DOHH2 (cell line): ENCODE measurements around the gene RS1.

Source experiments
- H3F3A ChIP-seq: fragments of 200-600 bp; sonication (generic), shearing (Covaris generic); 2 replicates; pipeline ENCODE4 v1.6.0; 2016; ENCODE audit warnings: antibody characterized with exemption, mild to moderate bottlenecking; ENCODE audit not compliant: control insufficient read depth, insufficient read depth
- H3K27ac ChIP-seq: fragments of 200-600 bp; sonication (generic); 2 replicates; pipeline ENCODE4 v1.5.1; 2014; ENCODE audit warnings: low read depth, mild to moderate bottlenecking, low read length, moderate library complexity
- H3K27me3 ChIP-seq: fragments of 200-600 bp; sonication (generic); 2 replicates; pipeline ENCODE4 v1.6.1; 2014; ENCODE audit warnings: mild to moderate bottlenecking, low read length, mixed read lengths; ENCODE audit not compliant: control insufficient read depth
- H3K36me3 ChIP-seq: fragments of 200-600 bp; sonication (generic); 2 replicates; pipeline ENCODE4 v1.6.1; 2014; ENCODE audit warnings: mild to moderate bottlenecking, low read length, moderate library complexity, mixed read lengths; ENCODE audit not compliant: control insufficient read depth
- H3K4me1 ChIP-seq: fragments of 200-600 bp; sonication (generic); 2 replicates; pipeline ENCODE4 v1.6.1; 2014; ENCODE audit warnings: mild to moderate bottlenecking, low read length, mixed read lengths; ENCODE audit not compliant: control insufficient read depth
- H3K4me2 ChIP-seq: fragments of 200-600 bp; sonication (generic); 2 replicates; pipeline ENCODE4 v1.6.0; 2014; ENCODE audit warnings: mild to moderate bottlenecking, low read length, moderate library complexity
- H3K4me3 ChIP-seq: fragments of 200-600 bp; sonication (generic); 2 replicates; pipeline ENCODE4 v1.5.1; 2014; ENCODE audit warnings: mild to moderate bottlenecking, low read length, mixed read lengths
- H3K79me2 ChIP-seq: fragments of 200-600 bp; sonication (generic); 2 replicates; pipeline ENCODE4 v1.6.1; 2014; ENCODE audit warnings: mild to moderate bottlenecking, low read length, mixed read lengths; ENCODE audit not compliant: control insufficient read depth
- H3K9me2 ChIP-seq: fragments of 200-600 bp; sonication (generic); replicated peaks from 2 replicates; pipeline ENCODE4 v1.6.1; 2014; ENCODE audit warnings: mild to moderate bottlenecking, low read length, mixed read lengths; ENCODE audit not compliant: control insufficient read depth
- H3K9me3 ChIP-seq: fragments of 200-600 bp; sonication (generic); 2 replicates; pipeline ENCODE4 v1.6.1; 2014; ENCODE audit warnings: antibody characterized with exemption, low read length, mixed read lengths; ENCODE audit not compliant: control insufficient read depth, insufficient read depth
- H4K20me1 ChIP-seq: fragments of 200-600 bp; sonication (generic); 2 replicates; pipeline ENCODE4 v1.6.0; 2014; ENCODE audit warnings: low read depth, mild to moderate bottlenecking, antibody characterized with exemption, low read length, moderate library complexity; ENCODE audit not compliant: control insufficient read depth, insufficient read depth
- CTCF ChIP-seq: fragments of 200-600 bp; sonication (generic); IDR thresholded peaks from one replicate; pipeline ENCODE4 v1.5.1; 2014; ENCODE audit warnings: antibody characterized with exemption, mild to moderate bottlenecking, low read depth, low read length; ENCODE audit not compliant: poor library complexity, severe bottlenecking
- EZH2phosphoT487 ChIP-seq: fragments of 200-600 bp; sonication (generic); IDR thresholded peaks from 2 replicates; pipeline ENCODE4 v1.6.1; 2017; ENCODE audit warnings: borderline replicate concordance, mild to moderate bottlenecking, antibody characterized with exemption, low read length, moderate library complexity, mixed read lengths

Gene RS1

DNA sequence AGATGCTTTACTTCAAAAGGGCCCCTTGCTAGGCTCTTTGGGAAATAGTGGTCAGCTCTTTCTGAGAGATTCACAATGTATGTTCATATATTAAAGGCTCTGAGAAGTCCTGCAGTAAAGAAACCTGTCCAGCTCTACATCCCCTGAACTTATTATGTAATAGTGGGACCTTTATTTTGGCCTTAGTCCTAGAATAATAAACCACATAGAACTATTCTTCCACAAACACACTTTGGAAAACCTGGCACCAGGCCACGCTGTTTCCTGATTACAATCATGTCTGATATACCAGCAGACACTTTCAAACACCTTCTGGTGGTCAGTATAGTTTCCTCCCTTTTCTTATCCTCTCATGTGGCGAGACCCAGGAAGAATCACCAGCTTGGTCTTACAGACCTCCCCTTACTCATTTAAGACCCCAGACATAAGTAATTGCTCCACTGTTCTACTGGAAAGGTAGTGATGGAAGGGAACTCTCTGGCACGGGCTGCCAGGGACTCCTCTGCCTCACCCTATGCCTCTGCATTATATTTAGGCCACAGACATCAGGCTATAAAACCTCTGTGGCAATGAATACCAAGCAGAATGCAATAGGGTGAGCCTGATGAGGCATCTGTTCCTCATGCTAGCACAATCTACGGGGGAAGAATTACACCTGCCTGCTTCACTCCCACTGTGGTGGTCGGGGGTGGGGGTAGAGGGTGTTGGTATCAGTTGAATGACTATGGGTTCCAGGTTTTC, 29.9 kb upstream of the RS1 start:
- Histone ChIP-seq H3K4me3 (no peak overlapping the region), H3K27ac (no peak overlapping the region), H3K4me1 (no peaks in the 10 kb centered on the region)

DNA sequence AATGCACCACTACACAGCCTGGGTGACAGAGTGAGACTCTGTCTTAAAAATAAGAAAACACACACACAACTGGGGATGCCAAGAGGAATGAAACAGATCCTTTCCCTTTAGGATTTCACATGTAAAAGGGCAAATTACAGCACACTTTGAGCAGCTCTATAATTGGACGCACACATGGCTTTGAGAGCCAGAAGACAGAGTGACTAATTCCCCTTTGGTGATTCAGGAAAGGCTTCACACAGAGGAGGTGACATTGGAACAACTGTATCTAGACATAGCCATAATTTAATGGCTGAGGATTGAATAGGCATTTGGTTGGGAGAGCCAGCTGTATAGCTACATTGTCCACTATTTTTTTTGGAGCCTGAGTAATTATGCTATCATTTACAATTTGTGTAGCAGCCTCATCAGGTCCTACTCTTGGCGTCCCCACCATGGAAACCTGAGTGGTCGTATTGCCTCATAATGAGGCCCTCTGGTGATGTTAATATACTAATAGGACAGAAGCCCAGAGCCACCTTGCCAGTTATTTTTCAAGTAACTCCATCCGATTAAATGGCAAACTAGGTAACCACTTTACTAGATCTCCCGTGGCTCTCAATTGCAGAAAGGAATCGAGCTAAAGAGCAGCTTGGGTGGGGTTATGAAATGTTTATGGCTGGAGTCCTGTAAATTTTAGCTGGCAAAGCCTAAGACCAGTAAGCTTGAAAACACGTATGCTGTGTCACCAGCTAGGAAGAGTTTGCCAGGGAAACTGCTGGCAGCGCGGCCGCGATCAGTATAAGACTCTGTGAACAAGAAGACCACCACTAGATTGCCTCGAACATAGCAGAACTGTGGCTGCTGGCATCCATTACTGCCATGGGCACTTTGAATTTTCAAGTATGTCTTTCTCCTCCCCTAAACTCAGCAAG, 27.1 kb upstream of the RS1 start:
- H3K27ac ChIP-seq = no peak overlapping the region
- H3K9me2 ChIP-seq = no peaks in the 10 kb centered on the region
- H3K79me2 ChIP-seq = no peaks in the 10 kb centered on the region
- H3K9me3 ChIP-seq = no peaks in the 10 kb centered on the region
- H3F3A ChIP-seq = no peaks in the 10 kb centered on the region
- H3K27me3 ChIP-seq = no peaks in the 10 kb centered on the region
- H3K4me1 ChIP-seq = no peaks in the 10 kb centered on the region
- no peak overlapping the region for H3K4me2 ChIP-seq
- TF ChIP-seq EZH2phosphoT487 (no peak), CTCF (no peak)
- no peaks in the 10 kb centered on the region for H4K20me1 ChIP-seq
- no peak overlapping the region for H3K4me3 ChIP-seq
- H3K36me3 ChIP-seq = no peaks in the 10 kb centered on the region

More for the DNA sequence above, 29.9 kb upstream of the RS1 start:
- no peaks in the 10 kb centered on the region for H3F3A ChIP-seq
- no peak for TF ChIP-seq EZH2phosphoT487
- TF ChIP-seq CTCF = no peak
- H4K20me1 ChIP-seq = no peaks in the 10 kb centered on the region
- no peaks in the 10 kb centered on the region for H3K27me3 ChIP-seq
- H3K9me2 ChIP-seq = no peaks in the 10 kb centered on the region
- H3K79me2 ChIP-seq = no peaks in the 10 kb centered on the region
- no peaks in the 10 kb centered on the region for H3K9me3 ChIP-seq
- H3K36me3 ChIP-seq = no peaks in the 10 kb centered on the region
- no peak overlapping the region for H3K4me2 ChIP-seq

DNA sequence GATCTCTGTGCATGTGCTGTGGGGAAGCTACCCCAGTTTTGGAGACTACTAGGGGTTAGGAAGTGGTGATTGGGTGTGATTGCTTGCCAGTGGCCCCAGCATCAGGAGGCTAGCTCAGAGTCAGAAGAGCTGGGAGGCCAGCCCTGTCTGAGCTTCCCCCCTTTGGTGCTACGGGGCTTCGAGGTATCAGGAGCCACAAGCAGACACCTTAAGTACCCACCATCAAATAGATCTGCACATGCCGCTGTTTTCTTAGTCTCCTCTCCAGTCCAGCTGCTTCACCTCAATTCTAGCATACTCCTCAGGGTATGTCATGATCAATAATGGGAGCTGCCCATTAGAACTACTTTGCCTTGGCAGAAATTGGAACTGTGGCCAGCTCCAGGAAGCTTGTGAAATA, 24.7 kb upstream of the RS1 start:
- H3K27me3 ChIP-seq = no peaks in the 10 kb centered on the region
- TF ChIP-seq CTCF (no peak), EZH2phosphoT487 (no peak)
- H3K4me3 ChIP-seq = no peak overlapping the region
- H3K36me3 ChIP-seq = no peaks in the 10 kb centered on the region
- H3K27ac ChIP-seq = no peak overlapping the region
- no peaks in the 10 kb centered on the region for H3K9me3 ChIP-seq
- no peaks in the 10 kb centered on the region for H3K4me1 ChIP-seq
- H3K79me2 ChIP-seq = no peaks in the 10 kb centered on the region
- H3K4me2 ChIP-seq = no peak overlapping the region
- H3K9me2 ChIP-seq = no peaks in the 10 kb centered on the region
- H4K20me1 ChIP-seq = no peaks in the 10 kb centered on the region
- H3F3A ChIP-seq = no peaks in the 10 kb centered on the region
